Uterus (tissue), 4 donors: Measurements from ENCODE around the gene KCTD21. TPM values are rescaled to one million over a fixed set of nuclear protein-coding genes. Genes with fewer than 3 reads are reported as not detected.
"Not testable (repeated sequence)": the region's sequence is repeated elsewhere in the genome, so short reads cannot be mapped to it uniquely, and the experiment has no call there.

Source experiments
- DNase-seq, 2 donors: peaks; one replicate each; pipeline ENCODE4 v3.0.0-alpha.2; 2019 to 2020
- H3K27ac ChIP-seq, 2 donors: fragments of 200-600 bp; sonication (generic); 1 replicate in 1 of 2; 2 replicates in 1 of 2; pipeline ENCODE4 v1.5.1; 2016 to 2018
- H3K27me3 ChIP-seq, 2 donors: fragments of 200-600 bp; sonication (generic); one replicate each; pipeline ENCODE4 v1.5.1; 2018 to 2019; ENCODE audit warnings: control low read depth in 1 of 2
- H3K36me3 ChIP-seq, 2 donors: fragments of 200-600 bp; sonication (generic); one replicate each; pipeline ENCODE4 v1.5.1; 2019; ENCODE audit warnings: control low read depth in 1 of 2
- H3K4me1 ChIP-seq, 2 donors: fragments of 200-600 bp; sonication (generic); one replicate each; pipeline ENCODE4 v1.5.1; 2018 to 2019; ENCODE audit warnings: control low read depth in 1 of 2
- H3K4me3 ChIP-seq, 2 donors: fragments of 200-600 bp; sonication (generic); 1 replicate in 1 of 2; 2 replicates in 1 of 2; pipeline ENCODE4 v1.5.1; 2018 to 2019; ENCODE audit warnings: mild to moderate bottlenecking in 1 of 2
- H3K9me3 ChIP-seq, 2 donors: fragments of 200-600 bp; sonication (generic); one replicate each; pipeline ENCODE4 v1.5.1; 2019; ENCODE audit warnings: control low read depth in 1 of 2
- CTCF ChIP-seq, 4 experiments: fragments of 200-600 bp in 2 of 4; fragments of 450-650 bp in 2 of 4; sonication (generic) in 2 of 4; IDR thresholded peaks; one replicate each; pipeline ENCODE4 v1.5.1; 2016 to 2019; ENCODE audit warnings: antibody characterized with exemption in 4 of 4, mild to moderate bottlenecking in 2 of 4, moderate library complexity in 1 of 4
- POLR2A ChIP-seq, 2 donors: fragments of 450-650 bp; IDR thresholded peaks; one replicate each; pipeline ENCODE4 v1.6.1; 2016; ENCODE audit warnings: antibody characterized with exemption in 2 of 2, mild to moderate bottlenecking in 1 of 2, moderate library complexity in 1 of 2
- intact Hi-C: fragments of 100-400 bp; cut with DNase I; formaldehyde crosslinking; loops from one replicate; pipeline ENCODE4 v1.15.1; 2023; ENCODE audit warnings: low total_unique reads
- total RNA-seq, 4 donors: library from RNA; depleted of rRNA in 3 of 4; stranded (reverse); fragments of >200 nt in 3 of 4; gene quantifications; one replicate each; pipeline versions ENCODE4 v1.1.0 to v1.2.4, GENCODE V29; 2014 to 2023
- donor health status: DM: yes; HTN: yes; CAD: no.

The KCTD21 gene, protein sequence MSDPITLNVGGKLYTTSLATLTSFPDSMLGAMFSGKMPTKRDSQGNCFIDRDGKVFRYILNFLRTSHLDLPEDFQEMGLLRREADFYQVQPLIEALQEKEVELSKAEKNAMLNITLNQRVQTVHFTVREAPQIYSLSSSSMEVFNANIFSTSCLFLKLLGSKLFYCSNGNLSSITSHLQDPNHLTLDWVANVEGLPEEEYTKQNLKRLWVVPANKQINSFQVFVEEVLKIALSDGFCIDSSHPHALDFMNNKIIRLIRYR
- 10 to 100 TPM in 2 of 4 donors, 1 to 10 TPM in 2; 6.2 to 12.4 (median 10.6) TPM for total RNA-seq

DNA sequence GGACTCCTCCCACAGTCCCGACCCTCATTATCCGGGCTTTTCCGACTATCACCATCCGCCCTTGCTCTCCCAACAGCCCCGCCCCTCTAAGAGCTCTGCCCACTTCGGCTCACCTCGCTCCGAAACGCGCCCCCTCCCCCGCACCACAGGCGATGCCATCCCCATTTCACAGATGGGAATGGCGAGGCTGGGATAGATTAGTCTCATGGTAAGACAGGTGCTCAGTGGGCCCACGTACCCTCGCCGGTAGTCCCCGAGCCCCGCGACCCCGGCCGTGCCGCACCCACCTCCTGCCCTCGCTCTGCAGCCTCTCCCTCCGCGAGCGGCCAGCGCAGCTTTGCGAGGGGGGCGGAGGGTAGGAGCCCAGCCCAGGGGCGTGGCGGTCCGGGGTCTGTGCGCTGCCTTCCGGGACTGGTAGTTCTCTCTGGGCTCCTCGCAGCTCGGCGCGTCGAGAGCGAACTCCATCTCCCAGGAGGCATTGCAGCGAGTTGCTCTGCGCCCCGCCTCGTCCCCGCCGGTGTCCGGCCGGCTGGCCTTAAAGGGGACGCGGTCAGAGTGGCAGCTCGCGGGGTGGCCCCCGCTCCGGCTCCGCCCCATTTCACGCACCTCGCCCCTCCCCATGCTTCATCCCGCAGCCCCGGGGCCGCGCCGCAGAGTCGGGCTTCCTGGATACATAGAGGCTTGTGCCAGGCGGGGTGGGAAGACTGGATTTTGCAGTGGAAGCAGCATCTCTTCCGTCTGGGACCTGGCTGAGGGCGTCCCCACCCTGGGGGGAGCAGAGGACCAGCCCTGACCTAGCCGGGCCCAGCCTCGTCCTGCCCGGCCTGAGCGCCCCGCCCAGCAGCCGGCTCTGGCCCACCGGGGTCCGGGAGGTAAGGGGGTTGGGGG lies at the start of gene KCTD21, which contains the start of gene USP35:
Gene KCTD21, minus strand, starts transcription at position 341 of the 888 bp plus-strand sequence. CDS start 14,072 bp downstream, outside the sequence.
Gene USP35, plus strand, starts transcription at position 634 of the 888 bp plus-strand sequence. CDS start 7,327 bp downstream, outside the sequence.
- no peaks in the 10 kb centered on the region for H3K9me3 ChIP-seq
- H3K27ac ChIP-seq: peak within 1 kb of the TSS; percentile 85 to 87
- H3K4me3 ChIP-seq: peak within 1 kb of the TSS; percentile 90 to 100
- intact Hi-C loops: no loop called here
- no peaks in the 10 kb centered on the region for H3K36me3 ChIP-seq
- no peaks in the 10 kb centered on the region for H3K4me1 ChIP-seq
- no peaks in the 10 kb centered on the region for H3K27me3 ChIP-seq
- TF ChIP-seq CTCF (IDR thresholded peaks at IDR 0.05): peak in 1 of 4 experiments; percentile 17
- peak; percentile 58 to 82 for TF ChIP-seq POLR2A (IDR thresholded peaks at IDR 0.05)
- DNase-seq: peak; percentile 96

DNA sequence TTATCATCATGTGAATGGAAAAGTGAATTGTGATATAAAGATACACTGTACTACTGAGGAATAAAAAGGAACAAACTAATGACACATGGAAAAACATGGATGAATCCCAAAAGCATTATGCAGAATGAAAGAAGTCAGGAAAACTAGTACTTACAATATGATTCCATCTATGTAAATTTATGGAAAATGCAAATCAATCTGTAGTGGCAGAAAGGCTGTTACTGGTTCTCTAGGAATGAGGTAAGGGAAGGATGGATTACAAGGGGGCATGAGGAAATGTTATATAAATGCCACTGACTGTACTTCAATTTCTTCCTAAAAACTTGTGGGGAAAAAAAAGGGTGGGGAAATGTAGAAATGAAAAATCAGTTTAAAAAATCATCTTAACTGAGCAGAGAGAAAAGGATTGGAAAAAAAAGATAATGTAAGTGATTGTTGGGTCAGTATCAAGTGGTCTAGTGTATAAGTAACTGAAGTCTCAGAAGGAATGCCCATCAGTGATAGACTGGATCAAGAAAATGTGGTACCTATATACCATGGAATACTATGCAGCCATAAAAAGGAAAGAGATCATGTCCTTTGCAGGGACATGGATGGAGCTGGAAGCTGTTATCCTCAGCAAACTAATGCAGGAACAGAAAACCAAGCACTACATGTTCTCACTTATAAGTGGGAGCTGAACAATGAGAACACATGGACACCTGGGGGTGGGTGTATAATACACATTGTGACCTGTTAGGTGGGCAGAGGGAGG lies 49.0 kb upstream of the KCTD21 start:
- Histone ChIP-seq H3K9me3 (no peaks in the 10 kb centered on the region), H3K4me3 (no peak overlapping the region), H3K36me3 (no peaks in the 10 kb centered on the region), H3K4me1 (no peaks in the 10 kb centered on the region), H3K27ac (no peak overlapping the region), H3K27me3 (no peaks in the 10 kb centered on the region)
- DNase-seq: no peak
- TF ChIP-seq CTCF (IDR thresholded peaks at IDR 0.05) (no peak), POLR2A (IDR thresholded peaks at IDR 0.05) (no peak)
- intact Hi-C loops: no loop called here

DNA sequence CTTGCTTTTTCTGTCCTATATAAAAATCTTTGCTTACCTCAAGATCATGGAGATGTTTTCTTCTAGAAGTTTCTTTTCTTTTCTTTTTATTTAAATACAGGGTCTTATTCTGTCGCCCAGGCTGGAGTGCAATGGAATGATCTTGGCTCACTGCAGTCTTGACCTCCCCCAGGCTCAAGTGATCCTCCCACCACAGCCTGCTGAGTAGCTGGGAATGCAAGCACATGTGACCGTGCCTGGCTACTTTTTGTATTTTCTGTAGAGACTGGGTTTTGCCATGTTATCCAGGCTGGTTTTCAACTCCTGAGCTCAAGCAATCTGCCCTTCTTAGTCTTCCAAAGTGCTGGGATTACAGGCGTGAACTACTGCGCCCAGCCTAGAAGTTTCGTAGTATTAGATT lies 45.6 kb upstream of the KCTD21 start:
- no peak overlapping the region for H3K4me3 ChIP-seq
- intact Hi-C loops: no loop called here
- no peaks in the 10 kb centered on the region for H3K9me3 ChIP-seq
- no peak for DNase-seq
- no peaks in the 10 kb centered on the region for H3K36me3 ChIP-seq
- TF ChIP-seq CTCF (IDR thresholded peaks at IDR 0.05) (no peak), POLR2A (IDR thresholded peaks at IDR 0.05) (no peak)
- peak overlapping the region in 1 of 2 donors; percentile 8 for H3K27ac ChIP-seq
- no peaks in the 10 kb centered on the region for H3K4me1 ChIP-seq
- H3K27me3 ChIP-seq: no peaks in the 10 kb centered on the region

- H3K4me1 ChIP-seq, H3K27me3 ChIP-seq, H3K4me3 ChIP-seq, intact Hi-C loops, H3K36me3 ChIP-seq, H3K9me3 ChIP-seq, DNase-seq: not testable (repeated sequence)
- H3K27ac ChIP-seq: peak overlapping the region; percentile 56 to 62
Measured at GRCh38 chr11:78233046-78233445, 44.6 kb upstream of the KCTD21 start.

- H3K4me1 ChIP-seq: no peaks in the 10 kb centered on the region
- intact Hi-C loops: no loop called here
- no peaks in the 10 kb centered on the region for H3K36me3 ChIP-seq
- no peaks in the 10 kb centered on the region for H3K9me3 ChIP-seq
- peak; percentile 57 to 75 for DNase-seq
- TF ChIP-seq CTCF (IDR thresholded peaks at IDR 0.05) (no peak), POLR2A (IDR thresholded peaks at IDR 0.05) (no peak)
- peak overlapping the region; percentile 56 to 62 for H3K27ac ChIP-seq
- no peaks in the 10 kb centered on the region for H3K27me3 ChIP-seq
- H3K4me3 ChIP-seq: no peak overlapping the region
Measured at GRCh38 chr11:78231962-78232501, 43.6 kb upstream of the KCTD21 start.
